SK-N-SH treated with all-trans-retinoic acid at 6 μM for 48 hours (cell line): ENCODE data around the gene TTC7B.

Experiments
- ATAC-seq: fragments of 200-7000 bp; cut with Tn5 transposase; 3 replicates; pipeline ENCODE4 v1.9.1; 2020; ENCODE audit warnings: mild to moderate bottlenecking, moderate library complexity
- BACH2 ChIP-seq: fragments of 250-450 bp; sonication (Bioruptor Pico); IDR thresholded peaks from 2 replicates; pipeline ENCODE4 v1.9.0; 2021; ENCODE audit warnings: mild to moderate bottlenecking, borderline replicate concordance
- CSDC2 ChIP-seq: fragments of 250-450 bp; sonication (Bioruptor Pico); IDR thresholded peaks from 2 replicates; pipeline ENCODE4 v1.5.0; 2020; ENCODE audit warnings: mild to moderate bottlenecking, moderate library complexity
- ESRRG ChIP-seq: fragments of 250-450 bp; sonication (Bioruptor Pico); IDR thresholded peaks from 2 replicates; pipeline ENCODE4 v1.6.1; 2021; ENCODE audit warnings: mild to moderate bottlenecking
- GLIS3 ChIP-seq: fragments of 250-450 bp; sonication (Bioruptor Pico); IDR thresholded peaks from 2 replicates; pipeline ENCODE4 v1.5.0; 2020; ENCODE audit warnings: mild to moderate bottlenecking, moderate library complexity
- ISL1 ChIP-seq: fragments of 250-450 bp; sonication (Bioruptor Pico); IDR thresholded peaks from 2 replicates; pipeline ENCODE4 v2.1.2; 2022; ENCODE audit warnings: mild to moderate bottlenecking, moderate library complexity
- PPARA ChIP-seq: fragments of 250-450 bp; sonication (Bioruptor Pico); IDR thresholded peaks from 2 replicates; pipeline ENCODE4 v1.5.0; 2020; ENCODE audit warnings: mild to moderate bottlenecking, borderline replicate concordance
- RARB ChIP-seq: fragments of 250-450 bp; sonication (Bioruptor Pico); IDR thresholded peaks from 2 replicates; pipeline ENCODE4 v1.8.0; 2021; ENCODE audit warnings: mild to moderate bottlenecking, moderate library complexity
- SNAI2 ChIP-seq: fragments of 250-450 bp; sonication (Bioruptor Pico); IDR thresholded peaks from 2 replicates; pipeline ENCODE4 v1.5.0; 2020; ENCODE audit warnings: mild to moderate bottlenecking, moderate library complexity
- ZC3H10 ChIP-seq: fragments of 250-450 bp; sonication (Bioruptor Pico); IDR thresholded peaks from 2 replicates; pipeline ENCODE4 v1.5.1; 2021; ENCODE audit warnings: mild to moderate bottlenecking, moderate library complexity
- ZFP3 ChIP-seq: fragments of 250-450 bp; sonication (Bioruptor Pico); IDR thresholded peaks from 2 replicates; pipeline ENCODE4 v1.5.0; 2020; ENCODE audit warnings: mild to moderate bottlenecking, moderate library complexity
- ZFP30 ChIP-seq: fragments of 450-650 bp; formaldehyde crosslinking; IDR thresholded peaks from 2 replicates; pipeline ENCODE4 v1.5.0; 2022; ENCODE audit warnings: mild to moderate bottlenecking, moderate library complexity
- ZNF565 ChIP-seq: fragments of 450-650 bp; formaldehyde crosslinking; conservative IDR thresholded peaks from 2 replicates; pipeline ENCODE4 v1.5.0; 2020; ENCODE audit warnings: low read depth, mild to moderate bottlenecking, moderate library complexity
- ZNF8 ChIP-seq: fragments of 450-650 bp; formaldehyde crosslinking; IDR thresholded peaks from 2 replicates; pipeline ENCODE4 v1.5.0; 2020; ENCODE audit warnings: mild to moderate bottlenecking, moderate library complexity
- TF ChIP-seq, protein P1 (sequence below): fragments of 250-450 bp; sonication (Bioruptor Pico); IDR thresholded peaks from 2 replicates; pipeline ENCODE4 v1.5.1; 2021; ENCODE audit warnings: mild to moderate bottlenecking, moderate library complexity
- TF ChIP-seq, protein P2 (sequence below): fragments of 250-450 bp; sonication (Bioruptor Pico); IDR thresholded peaks from 2 replicates; pipeline ENCODE4 v1.5.0; 2020; ENCODE audit warnings: mild to moderate bottlenecking, moderate library complexity
- TF ChIP-seq, protein P3 (sequence below): fragments of 250-450 bp; sonication (Bioruptor Pico); IDR thresholded peaks from 2 replicates; pipeline ENCODE4 v1.8.0; 2020; ENCODE audit warnings: mild to moderate bottlenecking, moderate library complexity, borderline replicate concordance
- TF ChIP-seq, protein P4 (sequence below): fragments of 250-450 bp; sonication (Bioruptor Pico); IDR thresholded peaks from 2 replicates; pipeline ENCODE4 v1.8.0; 2021; ENCODE audit warnings: low read depth, mild to moderate bottlenecking, moderate library complexity, borderline replicate concordance

The TTC7B gene

DNA sequence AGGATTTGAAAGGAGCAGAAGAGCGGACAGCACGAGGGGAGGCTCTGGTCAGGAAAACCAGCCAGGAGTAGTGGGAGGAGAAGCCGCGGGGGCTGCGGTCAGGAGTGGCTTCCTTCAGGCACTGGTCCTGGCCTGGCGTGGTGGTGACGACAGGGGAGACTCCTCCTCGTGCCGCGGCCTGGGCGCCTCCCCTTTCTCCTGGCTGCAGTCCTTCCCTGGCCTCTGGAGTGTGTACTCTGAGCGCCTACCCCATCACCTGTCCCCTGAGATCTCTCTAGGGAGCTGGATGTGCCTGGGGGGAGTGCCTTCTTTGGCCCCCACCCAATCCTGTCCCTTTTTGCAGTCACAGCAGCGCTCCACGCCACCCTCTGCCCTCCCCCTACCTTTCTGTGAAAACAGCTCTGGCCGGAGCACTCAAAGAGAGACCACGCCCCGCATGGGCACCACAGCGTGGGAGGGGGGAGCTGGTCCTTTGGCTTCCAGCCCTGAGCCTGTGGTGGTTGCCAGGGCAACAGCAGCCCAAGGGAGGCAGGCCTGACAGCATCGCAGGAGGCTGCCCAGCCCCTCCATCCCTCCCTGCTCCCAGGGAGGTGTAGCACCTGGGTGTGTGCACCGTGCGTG lies 293.5 kb downstream of the TTC7B start:
- ATAC-seq = peak; percentile 94
- TF ChIP-seq, protein P1, sequence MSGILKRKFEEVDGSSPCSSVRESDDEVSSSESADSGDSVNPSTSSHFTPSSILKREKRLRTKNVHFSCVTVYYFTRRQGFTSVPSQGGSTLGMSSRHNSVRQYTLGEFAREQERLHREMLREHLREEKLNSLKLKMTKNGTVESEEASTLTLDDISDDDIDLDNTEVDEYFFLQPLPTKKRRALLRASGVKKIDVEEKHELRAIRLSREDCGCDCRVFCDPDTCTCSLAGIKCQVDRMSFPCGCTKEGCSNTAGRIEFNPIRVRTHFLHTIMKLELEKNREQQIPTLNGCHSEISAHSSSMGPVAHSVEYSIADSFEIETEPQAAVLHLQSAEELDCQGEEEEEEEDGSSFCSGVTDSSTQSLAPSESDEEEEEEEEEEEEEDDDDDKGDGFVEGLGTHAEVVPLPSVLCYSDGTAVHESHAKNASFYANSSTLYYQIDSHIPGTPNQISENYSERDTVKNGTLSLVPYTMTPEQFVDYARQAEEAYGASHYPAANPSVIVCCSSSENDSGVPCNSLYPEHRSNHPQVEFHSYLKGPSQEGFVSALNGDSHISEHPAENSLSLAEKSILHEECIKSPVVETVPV (CRISPR knock-in tag) = no peak
- TF ChIP-seq SNAI2 (CRISPR knock-in tag) (no peak), ESRRG (no peak), GLIS3 (CRISPR knock-in tag) (no peak), ZFP3 (no peak), PPARA (CRISPR knock-in tag) (no peak)

DNA sequence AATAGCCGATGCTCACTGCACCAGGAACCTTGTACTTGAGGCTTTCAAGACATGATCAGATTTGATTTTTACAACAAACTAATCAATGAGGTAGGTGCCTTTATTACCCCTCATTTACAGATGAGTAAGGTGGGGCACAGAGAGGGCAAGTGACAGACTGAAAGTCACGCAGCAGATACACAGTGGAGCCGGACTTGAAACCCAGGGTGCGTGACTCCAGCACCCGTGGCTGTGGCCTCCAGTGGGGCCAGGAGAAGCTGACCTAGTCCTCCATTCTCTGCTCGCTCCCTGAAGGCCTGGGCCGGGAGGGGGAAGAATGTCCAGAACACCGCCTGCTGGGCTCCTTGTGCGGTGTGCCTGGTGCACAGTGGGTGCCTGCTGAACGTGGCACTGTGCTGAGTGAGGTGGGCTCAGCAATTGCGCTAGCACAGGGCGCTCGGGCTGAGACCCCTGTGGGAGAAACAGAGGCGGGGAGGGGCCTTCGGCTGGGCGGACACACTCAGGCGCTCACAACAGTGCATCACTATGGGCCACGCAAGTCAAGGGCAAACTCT lies 294.2 kb downstream of the TTC7B start:
- ATAC-seq = peak; percentile 2

DNA sequence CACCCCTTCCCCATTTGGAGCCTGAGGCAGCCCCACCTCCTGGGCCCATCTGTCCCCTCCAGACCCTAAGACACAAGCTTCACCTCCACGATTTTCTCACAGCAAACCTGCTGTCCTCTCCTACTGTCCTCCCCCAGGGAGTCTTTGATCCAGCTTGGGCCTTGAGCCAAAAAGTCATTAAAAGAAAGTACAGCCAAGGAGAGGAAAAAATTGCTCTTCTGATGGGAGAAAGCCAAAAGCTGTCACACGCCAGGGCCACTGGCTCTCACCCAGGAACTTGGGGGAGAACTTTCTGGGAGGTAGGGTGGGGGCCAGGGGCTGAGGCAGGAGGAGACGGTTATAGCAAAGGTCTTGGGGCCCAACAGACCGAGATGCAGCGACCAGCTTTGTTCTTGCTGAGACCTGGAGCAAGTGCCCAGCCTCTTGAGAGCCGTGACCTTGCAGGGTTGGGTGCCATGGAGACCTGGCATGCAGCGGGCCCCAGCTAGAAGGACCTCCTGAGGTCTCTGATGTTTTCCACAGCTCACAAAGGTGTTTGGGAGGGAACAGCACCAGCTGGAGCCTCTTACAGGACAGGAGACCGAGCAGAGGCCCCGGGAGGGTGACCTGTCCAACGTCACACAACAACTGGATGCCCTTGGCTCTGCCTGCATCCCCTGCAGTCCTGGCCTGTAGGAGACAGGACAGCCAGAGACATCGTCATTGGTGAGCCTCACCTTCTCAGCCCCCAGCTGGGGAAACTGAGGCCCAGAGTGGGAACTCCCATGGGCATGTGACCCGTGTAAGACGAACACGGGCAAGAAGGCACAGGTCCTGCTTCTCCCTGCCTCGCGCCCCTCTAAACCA lies 294.9 kb downstream of the TTC7B start:
- TF ChIP-seq, protein P2, sequence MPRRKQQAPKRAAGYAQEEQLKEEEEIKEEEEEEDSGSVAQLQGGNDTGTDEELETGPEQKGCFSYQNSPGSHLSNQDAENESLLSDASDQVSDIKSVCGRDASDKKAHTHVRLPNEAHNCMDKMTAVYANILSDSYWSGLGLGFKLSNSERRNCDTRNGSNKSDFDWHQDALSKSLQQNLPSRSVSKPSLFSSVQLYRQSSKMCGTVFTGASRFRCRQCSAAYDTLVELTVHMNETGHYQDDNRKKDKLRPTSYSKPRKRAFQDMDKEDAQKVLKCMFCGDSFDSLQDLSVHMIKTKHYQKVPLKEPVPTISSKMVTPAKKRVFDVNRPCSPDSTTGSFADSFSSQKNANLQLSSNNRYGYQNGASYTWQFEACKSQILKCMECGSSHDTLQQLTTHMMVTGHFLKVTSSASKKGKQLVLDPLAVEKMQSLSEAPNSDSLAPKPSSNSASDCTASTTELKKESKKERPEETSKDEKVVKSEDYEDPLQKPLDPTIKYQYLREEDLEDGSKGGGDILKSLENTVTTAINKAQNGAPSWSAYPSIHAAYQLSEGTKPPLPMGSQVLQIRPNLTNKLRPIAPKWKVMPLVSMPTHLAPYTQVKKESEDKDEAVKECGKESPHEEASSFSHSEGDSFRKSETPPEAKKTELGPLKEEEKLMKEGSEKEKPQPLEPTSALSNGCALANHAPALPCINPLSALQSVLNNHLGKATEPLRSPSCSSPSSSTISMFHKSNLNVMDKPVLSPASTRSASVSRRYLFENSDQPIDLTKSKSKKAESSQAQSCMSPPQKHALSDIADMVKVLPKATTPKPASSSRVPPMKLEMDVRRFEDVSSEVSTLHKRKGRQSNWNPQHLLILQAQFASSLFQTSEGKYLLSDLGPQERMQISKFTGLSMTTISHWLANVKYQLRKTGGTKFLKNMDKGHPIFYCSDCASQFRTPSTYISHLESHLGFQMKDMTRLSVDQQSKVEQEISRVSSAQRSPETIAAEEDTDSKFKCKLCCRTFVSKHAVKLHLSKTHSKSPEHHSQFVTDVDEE (CRISPR knock-in tag) = no peak
- TF ChIP-seq, protein P3, sequence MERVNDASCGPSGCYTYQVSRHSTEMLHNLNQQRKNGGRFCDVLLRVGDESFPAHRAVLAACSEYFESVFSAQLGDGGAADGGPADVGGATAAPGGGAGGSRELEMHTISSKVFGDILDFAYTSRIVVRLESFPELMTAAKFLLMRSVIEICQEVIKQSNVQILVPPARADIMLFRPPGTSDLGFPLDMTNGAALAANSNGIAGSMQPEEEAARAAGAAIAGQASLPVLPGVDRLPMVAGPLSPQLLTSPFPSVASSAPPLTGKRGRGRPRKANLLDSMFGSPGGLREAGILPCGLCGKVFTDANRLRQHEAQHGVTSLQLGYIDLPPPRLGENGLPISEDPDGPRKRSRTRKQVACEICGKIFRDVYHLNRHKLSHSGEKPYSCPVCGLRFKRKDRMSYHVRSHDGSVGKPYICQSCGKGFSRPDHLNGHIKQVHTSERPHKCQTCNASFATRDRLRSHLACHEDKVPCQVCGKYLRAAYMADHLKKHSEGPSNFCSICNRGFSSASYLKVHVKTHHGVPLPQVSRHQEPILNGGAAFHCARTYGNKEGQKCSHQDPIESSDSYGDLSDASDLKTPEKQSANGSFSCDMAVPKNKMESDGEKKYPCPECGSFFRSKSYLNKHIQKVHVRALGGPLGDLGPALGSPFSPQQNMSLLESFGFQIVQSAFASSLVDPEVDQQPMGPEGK = no peak
- TF ChIP-seq ISL1 (CRISPR knock-in tag) (no peak), BACH2 (CRISPR knock-in tag) (no peak), ZNF565 (no peak), ZC3H10 (CRISPR knock-in tag) (no peak), ZNF8 (CRISPR knock-in tag) (no peak), CSDC2 (CRISPR knock-in tag) (no peak), RARB (no peak), ZFP30 (CRISPR knock-in tag) (no peak), SNAI2 (CRISPR knock-in tag) (no peak)
- TF ChIP-seq, protein P1 (CRISPR knock-in tag) = no peak
- TF ChIP-seq, protein P4, sequence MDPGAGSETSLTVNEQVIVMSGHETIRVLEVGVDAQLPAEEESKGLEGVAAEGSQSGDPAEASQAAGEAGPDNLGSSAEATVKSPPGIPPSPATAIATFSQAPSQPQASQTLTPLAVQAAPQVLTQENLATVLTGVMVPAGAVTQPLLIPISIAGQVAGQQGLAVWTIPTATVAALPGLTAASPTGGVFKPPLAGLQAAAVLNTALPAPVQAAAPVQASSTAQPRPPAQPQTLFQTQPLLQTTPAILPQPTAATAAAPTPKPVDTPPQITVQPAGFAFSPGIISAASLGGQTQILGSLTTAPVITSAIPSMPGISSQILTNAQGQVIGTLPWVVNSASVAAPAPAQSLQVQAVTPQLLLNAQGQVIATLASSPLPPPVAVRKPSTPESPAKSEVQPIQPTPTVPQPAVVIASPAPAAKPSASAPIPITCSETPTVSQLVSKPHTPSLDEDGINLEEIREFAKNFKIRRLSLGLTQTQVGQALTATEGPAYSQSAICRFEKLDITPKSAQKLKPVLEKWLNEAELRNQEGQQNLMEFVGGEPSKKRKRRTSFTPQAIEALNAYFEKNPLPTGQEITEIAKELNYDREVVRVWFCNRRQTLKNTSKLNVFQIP = no peak
- ATAC-seq = no peak

More for the DNA sequence above, 294.2 kb downstream of the TTC7B start:
- TF ChIP-seq ESRRG (no peak), ZFP3 (no peak), ZC3H10 (CRISPR knock-in tag) (no peak)
- TF ChIP-seq, protein P2 (CRISPR knock-in tag) = no peak
- TF ChIP-seq, protein P1 (CRISPR knock-in tag) = no peak
- TF ChIP-seq, all 23 proteins: peak for 0
